ENCODE data around the gene CFAP99. TPM values are rescaled to one million over a fixed set of nuclear protein-coding genes. Genes with fewer than 3 reads are reported as not detected.

Gene CFAP99
- total and polyA plus RNA-seq, 3 donors from 2014 or later, result 30.5 to 41.2 (median 40.1) TPM

- Histone ChIP-seq H3K9me3 (no peaks in the 10 kb centered on the region), H3K27me3 (no peaks in the 10 kb centered on the region), H3K27ac (no peak overlapping the region), H3K4me1 (peaks cover 16% of the 10 kb centered on the region), H3K4me3 (no peak overlapping the region), H3K36me3 (ENCODE audit: low read depth, missing control alignments) (no peaks in the 10 kb centered on the region)
- DNase-seq, result no peak
- intact Hi-C loops (cut with DNase I; ENCODE audit: low total_unique reads), result no loop called here
- TF ChIP-seq POLR2A (IDR thresholded peaks at IDR 0.05) (no peak), CTCF (IDR thresholded peaks at IDR 0.05) (no peak)
- WGBS, 2 donors, result 77 to 79% methylated on average over 12 to 15 of the region's 15 CpGs
Measured at GRCh38 chr4:2400841-2401609, 17.7 kb upstream of the CFAP99 start.

GRCh38 chr4:2401610-2401983 is 17.2 kb upstream of the CFAP99 start:
- intact Hi-C loops (cut with DNase I; ENCODE audit: low total_unique reads), result no loop called here
- Histone ChIP-seq H3K27me3 (no peaks in the 10 kb centered on the region), H3K9me3 (no peaks in the 10 kb centered on the region), H3K36me3 (ENCODE audit: low read depth, missing control alignments) (no peaks in the 10 kb centered on the region), H3K4me1 (peaks cover 16% of the 10 kb centered on the region), H3K27ac (no peak overlapping the region), H3K4me3 (no peak overlapping the region)
- WGBS, 2 donors, result 51 to 70% methylated on average over 11 to 15 of the region's 15 CpGs
- no peak for TF ChIP-seq CTCF (IDR thresholded peaks at IDR 0.05)
- no peak for TF ChIP-seq POLR2A (IDR thresholded peaks at IDR 0.05)
- no peak for DNase-seq

GRCh38 chr4:2402048-2402842 is 16.5 kb upstream of the CFAP99 start:
- no peak for TF ChIP-seq POLR2A (IDR thresholded peaks at IDR 0.05)
- TF ChIP-seq CTCF (IDR thresholded peaks at IDR 0.05), result no peak
- Histone ChIP-seq H3K36me3 (ENCODE audit: low read depth, missing control alignments) (no peaks in the 10 kb centered on the region), H3K27ac (peak overlapping the region in 1 of 2 donors; percentile 19), H3K9me3 (no peaks in the 10 kb centered on the region), H3K4me3 (no peak overlapping the region), H3K4me1 (peaks cover 16% of the 10 kb centered on the region), H3K27me3 (no peaks in the 10 kb centered on the region)
- intact Hi-C loops (cut with DNase I; ENCODE audit: low total_unique reads), result no loop called here
- peak; percentile 96 for DNase-seq
- WGBS, 2 donors, result 12 to 30% methylated on average over 16 to 27 of the region's 27 CpGs

GRCh38 chr4:2402941-2403340 is 15.8 kb upstream of the CFAP99 start:
- no peak for DNase-seq
- Histone ChIP-seq H3K27ac (no peak overlapping the region), H3K4me3 (no peak overlapping the region), H3K4me1 (peaks cover 16% of the 10 kb centered on the region), H3K9me3 (no peaks in the 10 kb centered on the region), H3K27me3 (no peaks in the 10 kb centered on the region), H3K36me3 (ENCODE audit: low read depth, missing control alignments) (no peaks in the 10 kb centered on the region)
- WGBS, 2 donors, result 66% methylated on average over 5 to 7 of the region's 7 CpGs
- intact Hi-C loops (cut with DNase I; ENCODE audit: low total_unique reads), result no loop called here
- TF ChIP-seq CTCF (IDR thresholded peaks at IDR 0.05) (no peak), POLR2A (IDR thresholded peaks at IDR 0.05) (no peak)
